ENCODE data around the gene PDSS2.

The PDSS2 gene

GRCh38 chr6:107264357-107264840 lies 195.0 kb downstream of the PDSS2 start:
- H3K27ac ChIP-seq = 0 out of 2 replicates have a peak overlapping the region, but pooled peaks have one; percentile 1

DNA sequence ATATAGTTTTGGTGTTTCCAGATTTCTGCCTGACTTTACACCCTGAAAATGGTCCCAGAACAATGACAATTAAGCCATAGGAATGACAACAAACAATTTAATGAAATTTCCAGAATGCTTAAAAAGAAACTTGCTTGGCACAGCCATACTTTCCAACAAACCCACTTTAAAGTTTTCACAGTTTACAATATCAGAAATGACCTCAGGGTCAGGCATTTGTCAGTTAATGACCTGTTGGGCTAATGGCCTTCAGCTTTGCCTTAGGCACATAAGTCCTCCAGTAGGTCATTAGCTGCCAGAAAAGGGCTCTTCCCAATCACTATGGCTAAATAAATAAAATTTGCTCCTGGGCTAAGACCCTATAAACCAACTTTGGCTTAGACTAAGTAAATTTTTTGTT lies 199.4 kb downstream of the PDSS2 start:
- H3K27ac ChIP-seq = no peak overlapping the region
- TF ChIP-seq, protein P1, sequence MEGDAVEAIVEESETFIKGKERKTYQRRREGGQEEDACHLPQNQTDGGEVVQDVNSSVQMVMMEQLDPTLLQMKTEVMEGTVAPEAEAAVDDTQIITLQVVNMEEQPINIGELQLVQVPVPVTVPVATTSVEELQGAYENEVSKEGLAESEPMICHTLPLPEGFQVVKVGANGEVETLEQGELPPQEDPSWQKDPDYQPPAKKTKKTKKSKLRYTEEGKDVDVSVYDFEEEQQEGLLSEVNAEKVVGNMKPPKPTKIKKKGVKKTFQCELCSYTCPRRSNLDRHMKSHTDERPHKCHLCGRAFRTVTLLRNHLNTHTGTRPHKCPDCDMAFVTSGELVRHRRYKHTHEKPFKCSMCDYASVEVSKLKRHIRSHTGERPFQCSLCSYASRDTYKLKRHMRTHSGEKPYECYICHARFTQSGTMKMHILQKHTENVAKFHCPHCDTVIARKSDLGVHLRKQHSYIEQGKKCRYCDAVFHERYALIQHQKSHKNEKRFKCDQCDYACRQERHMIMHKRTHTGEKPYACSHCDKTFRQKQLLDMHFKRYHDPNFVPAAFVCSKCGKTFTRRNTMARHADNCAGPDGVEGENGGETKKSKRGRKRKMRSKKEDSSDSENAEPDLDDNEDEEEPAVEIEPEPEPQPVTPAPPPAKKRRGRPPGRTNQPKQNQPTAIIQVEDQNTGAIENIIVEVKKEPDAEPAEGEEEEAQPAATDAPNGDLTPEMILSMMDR (conservative IDR thresholded peaks at IDR 0.05) = no peak

More at GRCh38 chr6:107264357-107264840, 195.0 kb downstream of the PDSS2 start:
- TF ChIP-seq, protein P1 (conservative IDR thresholded peaks at IDR 0.05) = no peak

DNA sequence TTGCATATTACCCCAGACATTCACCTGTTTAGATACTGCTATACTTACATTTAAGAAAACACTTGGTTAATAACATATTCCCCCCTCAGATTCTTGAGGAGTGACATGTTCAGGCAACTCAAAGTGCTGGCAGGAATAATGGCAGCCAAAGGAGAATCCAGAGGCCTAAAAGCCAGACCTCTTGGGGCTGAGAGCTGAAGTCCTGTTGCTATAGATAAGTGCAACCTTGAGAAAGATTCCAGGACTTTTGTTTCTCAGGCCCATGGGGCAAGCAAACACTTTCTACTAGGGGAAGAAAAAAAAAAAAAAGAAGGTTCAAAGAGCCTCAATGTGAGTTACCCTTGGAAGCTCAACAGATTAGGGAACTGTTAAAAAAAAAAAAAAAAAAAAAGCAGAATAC lies 211.2 kb downstream of the PDSS2 start:
- H3K27ac ChIP-seq = peak overlapping the region; percentile 50; the same call in 1 of the 2 replicates
- TF ChIP-seq, protein P1 (conservative IDR thresholded peaks at IDR 0.05) = no peak

DNA sequence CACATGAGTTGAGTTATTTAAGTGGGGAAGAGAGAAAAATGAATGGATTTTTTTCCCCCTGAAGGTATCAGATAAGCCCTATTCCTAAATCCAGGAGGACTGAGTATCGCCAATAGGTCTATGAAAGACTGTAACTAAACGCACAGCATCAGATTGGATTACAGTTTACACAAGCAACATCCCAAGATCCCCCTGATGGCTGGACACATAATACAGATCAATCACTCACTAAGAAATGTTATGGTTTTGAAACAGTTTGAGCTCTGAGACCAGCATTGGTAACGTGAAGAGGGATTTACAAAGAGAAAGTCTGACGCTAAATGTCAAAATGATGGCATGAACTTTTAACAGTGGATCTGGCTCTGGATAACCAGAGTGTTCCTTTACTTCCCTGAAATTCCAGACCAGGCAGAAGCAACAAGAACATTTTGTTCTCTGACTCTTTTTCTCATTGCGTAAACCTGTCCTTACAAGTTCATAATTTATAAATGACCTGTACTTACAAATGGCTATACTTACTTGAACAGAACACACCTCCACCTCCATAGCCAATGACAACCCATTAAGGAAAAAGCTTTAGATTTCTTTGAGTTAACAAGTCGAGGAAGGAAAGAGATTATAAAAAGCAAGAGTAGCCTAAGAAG lies 212.3 kb downstream of the PDSS2 start:
- TF ChIP-seq, protein P1 (conservative IDR thresholded peaks at IDR 0.05) = no peak
- H3K27ac ChIP-seq = peak overlapping the region; percentile 50

DNA sequence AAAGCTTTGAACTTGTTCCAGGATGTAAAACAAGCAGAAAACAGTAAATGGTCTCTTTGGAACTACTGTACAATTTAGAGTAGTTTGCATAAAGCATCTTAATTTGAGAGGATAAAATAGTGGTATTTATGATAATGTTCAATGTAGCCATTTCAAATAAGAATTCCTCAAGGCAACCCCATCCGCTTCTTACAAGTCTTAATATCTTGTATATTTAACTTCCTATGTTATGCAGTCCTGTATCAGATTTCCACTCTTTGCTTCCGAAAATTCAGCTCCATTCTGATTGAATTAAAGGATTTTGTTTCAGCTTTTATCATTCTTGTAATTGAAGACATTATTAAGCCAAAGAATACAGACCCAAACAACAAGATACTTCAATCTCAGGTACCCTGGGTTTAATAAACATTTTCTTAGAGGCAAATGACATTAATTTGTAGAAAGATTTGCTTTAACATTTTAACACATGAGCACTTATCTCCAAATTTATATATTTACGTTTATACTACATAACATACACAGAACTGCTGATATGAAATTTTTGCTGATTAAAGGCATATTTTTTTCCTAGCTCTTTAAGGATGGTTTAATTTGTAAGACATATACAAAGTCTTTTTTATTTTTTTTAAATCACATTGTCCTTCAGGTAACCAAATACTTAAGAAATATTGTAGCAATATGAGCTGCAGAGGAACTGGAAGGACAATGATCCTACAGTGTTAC lies 213.0 kb downstream of the PDSS2 start:
- TF ChIP-seq, protein P1 (conservative IDR thresholded peaks at IDR 0.05) = no peak
- peak overlapping the region; percentile 50 for H3K27ac ChIP-seq

DNA sequence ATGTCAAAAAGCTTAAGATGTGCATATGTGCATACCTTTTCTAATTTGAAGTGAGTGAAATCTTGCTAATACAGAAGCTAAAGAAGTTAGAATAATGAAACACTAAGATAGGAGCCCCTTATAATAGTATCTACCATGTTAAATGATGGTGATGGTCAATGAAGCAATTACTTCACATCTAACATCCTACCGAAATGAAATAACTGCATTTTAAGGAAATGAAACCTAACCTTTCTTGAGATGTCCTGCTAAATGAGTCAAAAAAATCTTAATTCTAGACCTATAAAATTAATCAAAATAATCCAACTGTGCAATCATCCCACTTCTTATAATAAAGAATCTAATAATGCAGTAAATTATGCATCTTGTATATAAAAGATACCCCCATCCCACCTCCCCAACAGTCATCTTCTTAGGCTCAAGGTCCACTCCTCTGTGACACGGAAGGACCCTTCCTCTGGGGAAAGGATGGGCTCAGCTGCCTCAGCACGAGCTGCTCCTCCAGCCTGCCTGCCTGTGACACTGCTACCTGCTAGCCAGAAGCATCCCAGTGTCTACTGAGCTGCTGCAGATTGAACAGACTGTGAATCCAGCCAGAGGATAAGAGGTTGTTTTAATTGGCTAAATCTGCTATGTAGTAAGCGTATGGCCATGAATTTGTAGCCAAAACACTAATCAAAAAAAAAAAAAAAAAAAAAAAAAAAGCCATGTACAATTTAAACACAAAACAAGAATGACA lies 214.5 kb downstream of the PDSS2 start:
- TF ChIP-seq, protein P1 (conservative IDR thresholded peaks at IDR 0.05) = no peak
- H3K27ac ChIP-seq = no peak overlapping the region

Measured in VCaP (cell line).